Stimulated activated CD4-positive, alpha-beta T cell treated with anti-CD3 and anti-CD28 coated beads, Interleukin-12 subunit alpha, Interleukin-12 subunit beta, amount 100 ng/mL, for 24 hours (primary cell): ENCODE data around the gene SERPINA5.
"Not testable (repeated sequence)": the region's sequence is repeated elsewhere in the genome, so short reads cannot be mapped to it uniquely, and the experiment has no call there.

Experiments used
- DNase-seq, 2 experiments: peaks; one replicate each; pipeline ENCODE4 v3.0.0-alpha.2; 2020; ENCODE audit warnings: low read depth in 2 of 2

SERPINA5 gene

GRCh38 chr14:94598816-94599655, 17.8 kb downstream of the SERPINA5 start:
- no peak for DNase-seq

- DNase-seq: no peak
These were observed 18.4 kb downstream of the SERPINA5 start for GRCh38 chr14:94599656-94600004.

GRCh38 chr14:94600148-94600545, 18.9 kb downstream of the SERPINA5 start:
- no peak for DNase-seq

- DNase-seq: no peak
These were observed 20.7 kb downstream of the SERPINA5 start for GRCh38 chr14:94601884-94602391.

- no peak for DNase-seq
These were observed 21.5 kb downstream of the SERPINA5 start for GRCh38 chr14:94602722-94603121.

GRCh38 chr14:94605361-94605760, 24.1 kb downstream of the SERPINA5 start:
- no peak for DNase-seq

GRCh38 chr14:94608966-94609365, 27.7 kb downstream of the SERPINA5 start:
- DNase-seq: not testable (repeated sequence)

GRCh38 chr14:94611179-94611578, 30.0 kb downstream of the SERPINA5 start:
- DNase-seq: no peak

GRCh38 chr14:94612174-94612573, 30.9 kb downstream of the SERPINA5 start, which contains the start of gene SERPINA3:
Gene SERPINA3, plus strand, starts transcription at chr14:94612391. Its CDS starts 2,051 bp downstream, at chr14:94614442.
- DNase-seq: no peak

GRCh38 chr14:94612580-94613554, 31.6 kb downstream of the SERPINA5 start:
- DNase-seq: no peak

- no peak for DNase-seq
These were observed 32.8 kb downstream of the SERPINA5 start for GRCh38 chr14:94613720-94614644.

GRCh38 chr14:94614802-94615201, 33.6 kb downstream of the SERPINA5 start:
- no peak for DNase-seq

- no peak for DNase-seq
These were observed 34.0 kb downstream of the SERPINA5 start for GRCh38 chr14:94615254-94615653.

GRCh38 chr14:94615823-94616570, 34.8 kb downstream of the SERPINA5 start:
- no peak for DNase-seq

GRCh38 chr14:94617366-94617941, 36.2 kb downstream of the SERPINA5 start:
- no peak for DNase-seq

- DNase-seq: no peak
These were observed 37.0 kb downstream of the SERPINA5 start for GRCh38 chr14:94617988-94618822.

- DNase-seq: no peak
These were observed 38.1 kb downstream of the SERPINA5 start for GRCh38 chr14:94619297-94619696.

- no peak for DNase-seq
These were observed 39.4 kb downstream of the SERPINA5 start for GRCh38 chr14:94620597-94620996.
